HG03045 (cell line): Measurements from ENCODE around the gene PRLHR.

Source experiments
- ATAC-seq: cut with Tn5 transposase; IDR thresholded peaks from one replicate; pipeline ENCODE4 v1.9.1; 2021; ENCODE audit warnings: mild to moderate bottlenecking, moderate library complexity; ENCODE audit not compliant: unreplicated experiment

The PRLHR gene

DNA sequence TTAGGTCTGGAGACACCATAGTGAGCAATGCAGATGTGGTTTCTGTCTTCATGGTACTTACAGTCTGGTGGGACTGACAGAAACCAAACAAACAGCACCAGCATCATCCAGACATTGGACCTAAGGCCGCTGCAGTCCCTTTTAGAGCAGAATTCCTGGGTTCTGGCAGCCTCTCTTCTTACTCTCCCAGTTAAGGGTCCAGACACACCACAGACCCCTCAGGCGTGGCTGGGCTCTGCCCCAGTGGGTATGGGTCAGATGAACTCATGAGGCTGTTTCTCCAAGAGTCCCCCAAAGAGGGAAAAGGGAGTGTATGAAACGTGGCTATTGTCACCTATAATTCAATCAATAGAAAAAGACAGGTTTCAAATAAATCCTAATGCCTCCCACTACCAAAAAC, 31.3 kb downstream of the PRLHR start:
- ATAC-seq = no peak

DNA sequence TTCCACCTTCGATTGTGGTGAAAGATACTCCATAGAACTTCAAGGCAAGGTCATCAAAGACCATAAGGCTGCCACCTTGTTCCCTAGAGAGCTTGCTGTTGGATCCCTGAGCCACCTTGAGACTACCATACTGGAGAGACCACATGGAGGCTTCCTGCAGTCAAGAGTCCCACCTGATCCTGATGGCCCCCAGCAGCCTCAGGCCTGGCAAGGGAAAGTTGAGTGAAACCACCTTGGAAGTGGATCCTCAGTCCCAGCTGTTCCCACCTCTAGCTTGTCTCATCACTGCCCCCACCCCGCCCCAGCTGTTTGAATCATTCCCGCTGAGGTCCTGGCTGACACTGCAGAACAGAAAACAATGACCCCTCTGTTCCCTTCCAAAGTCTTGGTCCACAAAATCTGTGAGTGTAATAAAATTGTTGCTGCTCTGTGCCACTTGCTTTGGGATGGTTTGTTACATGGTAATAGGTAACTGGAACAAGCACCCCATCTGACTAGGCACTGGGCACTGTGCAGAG, 32.0 kb downstream of the PRLHR start:
- ATAC-seq = no peak

DNA sequence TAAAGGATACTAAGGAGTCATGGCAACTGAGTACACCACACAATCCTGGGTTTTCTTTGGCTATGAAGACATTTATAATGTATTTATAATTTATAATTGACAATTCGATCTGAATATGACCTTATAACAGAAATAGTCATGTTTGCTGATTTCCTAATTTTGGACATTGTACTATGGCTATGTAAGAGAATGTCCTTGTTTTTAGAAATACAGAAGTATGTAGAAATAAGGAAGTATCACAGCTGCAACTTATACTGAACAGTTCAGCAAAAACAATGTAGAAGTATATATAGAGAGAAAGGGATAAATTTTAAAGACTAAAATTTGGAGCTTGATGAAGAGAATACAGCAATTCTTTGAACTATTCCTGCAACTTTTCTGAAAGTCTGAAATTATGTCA, 32.6 kb downstream of the PRLHR start:
- ATAC-seq = no peak

DNA sequence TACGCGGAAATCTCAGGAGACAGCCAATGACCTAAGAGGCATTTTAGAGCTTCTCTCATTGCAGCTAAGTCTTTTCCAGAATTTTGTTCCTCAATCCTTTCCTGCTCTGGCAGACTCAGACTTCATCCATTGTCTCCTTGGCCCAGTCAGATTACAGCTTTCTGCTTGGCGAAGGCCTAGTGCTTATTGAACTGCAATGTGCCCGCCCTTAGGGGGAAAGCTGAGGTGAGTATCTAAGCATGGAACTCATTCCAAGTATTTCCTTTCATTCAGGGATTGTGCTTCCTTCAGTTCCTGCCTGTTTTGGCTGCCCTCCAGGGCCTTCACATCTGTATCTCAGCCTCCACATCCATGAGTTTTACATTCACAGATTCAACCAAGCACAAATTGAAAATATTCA, 37.5 kb downstream of the PRLHR start:
- no peak for ATAC-seq

DNA sequence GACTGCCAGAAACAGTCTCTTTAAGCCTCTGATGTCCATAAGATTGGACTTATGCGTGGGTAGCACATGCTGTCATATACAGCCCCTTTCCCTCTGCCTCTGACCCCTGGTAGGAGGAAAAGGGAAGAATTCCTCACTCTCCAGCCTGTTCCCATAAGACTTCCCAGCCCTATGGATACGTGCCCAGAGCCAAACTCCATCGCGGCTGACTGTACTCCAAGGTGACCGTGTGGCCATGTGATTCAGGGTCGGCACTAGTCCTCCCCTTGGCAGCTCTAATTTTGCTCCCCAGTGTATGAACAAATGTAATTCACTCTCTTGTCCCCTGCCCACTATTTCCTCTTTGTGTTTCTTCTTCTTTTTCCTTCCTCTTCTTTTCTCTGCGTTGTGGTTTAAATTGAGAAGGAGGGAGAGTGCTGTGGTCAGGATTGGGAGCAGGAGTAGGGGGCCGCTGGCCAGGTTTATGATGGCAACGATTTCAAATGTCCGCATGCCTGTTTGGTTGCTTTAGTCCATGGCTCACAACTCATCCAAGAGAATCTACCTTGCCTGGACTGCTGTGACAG, 43.8 kb downstream of the PRLHR start:
- no peak for ATAC-seq

DNA sequence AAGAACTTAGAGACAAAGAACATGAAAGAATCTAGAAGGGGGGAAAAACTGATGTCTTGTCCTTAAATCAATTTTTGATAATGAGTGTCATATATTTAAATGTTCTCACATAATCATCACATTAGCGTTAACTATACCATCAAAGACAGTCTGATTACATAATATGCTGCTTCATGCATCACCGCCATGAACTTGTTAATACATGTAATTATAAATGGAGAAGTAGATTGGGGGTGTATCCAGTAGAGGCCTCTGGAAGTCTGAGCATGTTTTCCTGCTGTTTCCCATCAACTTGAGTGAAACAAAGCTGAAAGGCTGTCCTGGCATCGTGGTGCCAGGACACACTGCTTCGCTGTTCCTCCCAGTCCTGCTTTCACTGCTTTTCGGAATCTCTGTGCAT, 48.2 kb downstream of the PRLHR start:
- no peak for ATAC-seq

DNA sequence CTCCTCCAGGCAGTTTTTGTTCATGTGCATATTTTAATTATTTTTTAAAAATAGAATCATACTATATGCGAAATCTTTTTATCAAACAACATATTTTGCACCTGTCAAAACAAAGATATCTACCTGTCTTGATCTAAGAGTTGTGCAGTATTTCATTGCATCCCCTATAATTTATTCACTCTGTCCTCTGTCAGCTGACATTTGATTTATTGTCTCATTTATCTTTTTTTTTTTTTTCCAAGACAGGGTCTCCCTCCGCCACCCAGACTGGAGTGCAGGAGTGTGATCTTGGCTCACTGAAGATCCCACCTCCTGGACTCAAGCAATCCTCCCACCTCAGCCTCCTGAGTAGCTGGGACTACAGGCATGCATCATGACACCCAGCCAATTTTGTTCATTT, 49.0 kb downstream of the PRLHR start:
- ATAC-seq = no peak

DNA sequence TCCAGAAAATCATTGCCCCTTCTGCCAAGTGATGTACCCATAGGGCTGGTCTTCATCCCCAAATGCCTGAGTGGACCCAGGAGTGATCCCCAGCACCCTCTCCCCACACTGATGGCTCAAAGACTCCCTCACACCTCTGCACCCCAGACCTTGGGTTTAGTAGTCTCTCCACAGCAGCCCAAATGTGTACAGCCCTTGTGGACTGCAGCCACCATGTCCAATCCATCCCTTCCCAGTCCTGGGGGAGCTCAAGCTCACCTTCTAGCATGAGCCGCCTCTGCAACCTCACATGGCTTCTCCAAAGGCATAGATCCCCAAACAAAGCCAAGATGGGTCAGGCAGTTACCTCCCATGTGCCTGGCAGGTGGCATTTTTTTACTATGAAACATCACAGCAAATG, 50.1 kb downstream of the PRLHR start:
- no peak for ATAC-seq

DNA sequence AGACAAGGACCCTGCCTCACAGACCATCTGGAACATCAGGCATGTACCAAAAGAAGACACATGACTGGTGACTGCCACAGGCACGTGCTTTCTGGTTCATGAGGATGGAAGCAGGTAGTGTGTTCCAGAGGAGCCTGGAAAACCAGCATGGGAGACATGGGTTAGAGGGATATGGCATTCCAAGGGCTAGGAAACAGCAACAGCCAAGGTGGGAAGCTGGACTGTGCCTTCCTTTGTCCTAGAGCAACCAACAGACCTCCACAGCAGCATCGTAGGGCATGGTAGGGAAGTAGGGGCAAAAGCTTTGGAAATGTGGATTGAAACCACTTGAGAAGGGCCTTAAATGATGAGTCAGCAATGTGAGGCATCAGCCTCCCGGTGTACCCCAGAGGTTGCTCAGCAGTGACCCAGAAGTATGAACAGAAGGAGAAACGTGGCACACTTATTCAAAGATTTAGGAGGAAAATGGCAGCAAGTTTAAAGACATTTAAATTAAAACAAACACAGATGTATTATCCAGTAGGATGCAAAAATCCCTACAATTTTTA, 51.0 kb downstream of the PRLHR start:
- ATAC-seq = no peak

DNA sequence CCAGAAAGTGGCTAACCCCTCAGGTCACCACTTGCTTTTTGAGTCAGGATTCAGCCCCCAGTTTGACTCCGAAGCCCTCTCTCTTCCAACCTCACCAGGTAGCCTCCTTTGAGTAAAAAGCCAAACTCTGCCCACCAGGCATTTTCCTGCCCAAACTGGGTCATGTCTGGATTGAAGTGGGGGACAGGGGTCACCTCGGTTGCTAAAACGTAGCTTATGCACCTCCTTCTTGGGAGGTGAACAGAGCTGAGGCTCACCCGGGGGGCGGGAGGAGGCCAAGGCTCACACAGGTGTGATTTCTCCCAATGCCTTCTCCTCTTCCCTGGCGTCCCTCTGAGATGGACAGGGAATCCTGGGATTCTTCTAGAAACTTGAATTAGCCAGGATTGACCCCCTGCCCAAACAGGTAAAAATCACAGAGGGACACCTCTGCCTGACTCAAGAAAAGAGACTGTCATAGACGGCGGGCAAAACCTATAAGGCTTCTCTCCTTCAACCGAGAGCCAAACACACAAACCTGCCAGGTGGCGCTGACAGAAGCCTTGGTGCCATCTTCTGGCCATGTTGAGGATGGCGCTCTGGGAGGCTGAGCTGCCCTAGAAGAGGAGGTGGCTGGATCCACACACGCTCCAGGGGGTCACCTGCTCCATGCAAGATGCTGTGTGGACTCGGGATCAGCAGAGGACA, 51.6 kb downstream of the PRLHR start:
- no peak for ATAC-seq

DNA sequence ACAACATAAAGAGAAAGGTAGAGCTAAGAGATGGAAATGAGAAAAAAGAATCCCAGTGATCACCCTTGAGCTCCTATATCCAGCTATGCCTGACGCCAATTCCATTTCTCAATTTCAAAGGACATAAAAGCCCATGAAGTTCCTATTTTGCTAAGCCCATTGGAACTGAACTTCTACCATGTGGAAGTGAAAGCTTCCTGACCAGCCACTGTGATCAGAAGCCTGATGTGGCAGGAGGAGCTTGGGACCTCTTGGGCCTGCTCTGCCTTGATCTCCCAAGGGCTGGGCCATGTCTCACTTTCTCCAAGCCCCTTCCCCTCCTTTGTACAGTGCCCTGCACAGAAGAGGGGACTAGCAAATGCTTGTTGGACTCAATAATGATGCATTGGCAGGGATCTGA, 52.7 kb downstream of the PRLHR start:
- no peak for ATAC-seq

DNA sequence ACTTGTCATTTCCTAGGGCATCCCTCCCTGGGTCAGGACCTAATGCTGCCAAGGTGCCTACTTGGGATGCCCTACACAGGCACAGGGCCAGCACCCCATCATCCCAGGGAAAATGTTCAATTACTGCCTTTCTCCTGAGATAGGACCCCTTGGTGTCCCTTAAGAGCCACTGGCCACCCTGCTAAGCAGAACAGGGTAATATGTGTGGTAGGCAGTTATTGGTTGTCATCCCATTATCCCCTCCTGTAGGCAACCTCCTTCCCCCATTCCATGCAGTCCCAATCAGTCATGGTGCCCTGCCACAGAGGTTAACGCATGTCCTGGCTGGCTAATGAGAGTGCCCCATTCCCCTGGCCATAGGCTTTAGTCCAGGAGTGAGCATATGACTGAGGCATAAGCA, 53.2 kb downstream of the PRLHR start:
- ATAC-seq = no peak

DNA sequence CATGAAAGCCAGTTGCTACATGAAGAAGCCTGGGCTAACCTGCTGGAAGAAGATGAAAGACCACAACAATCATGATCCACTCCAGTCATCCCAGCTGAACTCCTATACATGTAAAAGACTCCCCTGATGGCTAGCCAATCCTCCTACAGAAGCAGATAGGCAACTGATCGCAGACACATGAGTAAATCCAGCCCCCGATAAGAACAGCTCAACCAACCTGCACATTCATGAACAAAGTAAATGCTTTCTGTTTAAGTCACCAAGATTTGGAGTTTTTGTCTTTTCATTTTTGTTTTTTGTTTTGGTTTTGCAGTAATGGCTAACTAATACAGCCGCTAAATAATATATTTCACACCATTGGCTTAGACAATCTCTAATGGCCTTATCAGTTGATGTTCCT, 53.7 kb downstream of the PRLHR start:
- ATAC-seq = no peak
